Immature natural killer cell (primary cell): ENCODE results near the gene TIPIN. TPM values are rescaled to one million over a fixed set of nuclear protein-coding genes. Genes with fewer than 3 reads are reported as not detected.
"Not testable (repeated sequence)": the region's sequence is repeated elsewhere in the genome, so short reads cannot be mapped to it uniquely, and the experiment has no call there.

Experiments
- DNase-seq, 3 donors: peaks; one replicate each; pipeline ENCODE4 v3.0.0; 2022; ENCODE audit warnings: mixed read lengths in 1 of 3
- H3K27ac Mint-ChIP-seq, 6 donors: one replicate each; pipeline ENCODE4 v1.8.0; 2020; ENCODE audit warnings: mixed read lengths in 6 of 6, mild to moderate bottlenecking in 5 of 6, inconsistent platforms in 4 of 6, moderate library complexity in 3 of 6
- H3K27me3 Mint-ChIP-seq, 3 donors: one replicate each; pipeline ENCODE4 v1.8.0; 2020 to 2021; ENCODE audit warnings: low read depth in 3 of 3, mild to moderate bottlenecking in 3 of 3, mixed read lengths in 3 of 3, moderate library complexity in 3 of 3, inconsistent platforms in 1 of 3
- H3K36me3 Mint-ChIP-seq, 3 donors: one replicate each; pipeline ENCODE4 v1.8.0; 2020; ENCODE audit warnings: mixed read lengths in 3 of 3, inconsistent platforms in 2 of 3, mild to moderate bottlenecking in 2 of 3
- H3K4me1 Mint-ChIP-seq, 2 donors: one replicate each; pipeline ENCODE4 v1.8.0; 2020; ENCODE audit warnings: inconsistent platforms in 2 of 2, mild to moderate bottlenecking in 2 of 2, mixed read lengths in 2 of 2, moderate library complexity in 1 of 2
- H3K4me3 Mint-ChIP-seq, 5 donors: one replicate each; pipeline ENCODE4 v1.8.0; 2020; ENCODE audit warnings: mild to moderate bottlenecking in 5 of 5, mixed read lengths in 5 of 5, inconsistent platforms in 3 of 5, moderate library complexity in 3 of 5
- H3K9me3 Mint-ChIP-seq, 6 donors: one replicate each; pipeline ENCODE4 v1.8.0; 2020; ENCODE audit warnings: mild to moderate bottlenecking in 6 of 6, mixed read lengths in 6 of 6, inconsistent platforms in 4 of 6, moderate library complexity in 3 of 6
- polyA plus RNA-seq, 3 donors: library from polyadenylated mRNA; unstranded; fragments of 300-500 nt; fragmentation: Illumina TruSeq; gene quantifications; one replicate each; pipeline ENCODE4 v1.2.3, GENCODE V29; 2021

TIPIN gene
- polyA plus RNA-seq, 3 donors from 2014 or later, result 4.0 to 10.2 (median 7.2) TPM

GRCh38 chr15:66309828-66310227 lies 46.7 kb downstream of the TIPIN start:
- Mint-ChIP-seq H3K4me1 (peaks cover 0 to 2% of the 10 kb centered on the region in 2 donors), H3K27ac (no peak overlapping the region), H3K36me3 (peaks cover 23 to 47% (median 32%) of the 10 kb centered on the region in 3 donors), H3K4me3 (no peak overlapping the region), H3K9me3 (no peaks in the 10 kb centered on the region), H3K27me3 (no peaks in the 10 kb centered on the region)
- DNase-seq, result no peak

GRCh38 chr15:66308531-66308930 lies 48.0 kb downstream of the TIPIN start:
- Mint-ChIP-seq H3K36me3 (peaks cover 23 to 45% (median 32%) of the 10 kb centered on the region in 3 donors), H3K4me1 (peaks cover under 1 to 2% of the 10 kb centered on the region in 2 donors), H3K27ac (no peak overlapping the region), H3K4me3 (no peak overlapping the region), H3K27me3 (no peaks in the 10 kb centered on the region), H3K9me3 (no peaks in the 10 kb centered on the region)
- DNase-seq, result no peak

GRCh38 chr15:66306381-66306780 lies 50.1 kb downstream of the TIPIN start:
- Mint-ChIP-seq H3K36me3 (peaks cover 14 to 44% (median 24%) of the 10 kb centered on the region in 3 donors), H3K4me1 (peaks cover 15 to 22% of the 10 kb centered on the region in 2 donors), H3K27me3 (no peaks in the 10 kb centered on the region), H3K27ac (peak overlapping the region in 1 of 6 donors; percentile 24), H3K9me3 (no peaks in the 10 kb centered on the region), H3K4me3 (no peak overlapping the region)
- DNase-seq, result no peak

GRCh38 chr15:66304425-66304824 lies 52.1 kb downstream of the TIPIN start:
- H3K4me3 Mint-ChIP-seq, H3K9me3 Mint-ChIP-seq, H3K27ac Mint-ChIP-seq, H3K27me3 Mint-ChIP-seq, DNase-seq: not testable (repeated sequence)
- Mint-ChIP-seq H3K4me1 (peaks cover 14 to 22% of the 10 kb centered on the region in 2 donors), H3K36me3 (peaks cover 7 to 41% (median 16%) of the 10 kb centered on the region in 3 donors)

GRCh38 chr15:66302489-66303278 lies 53.8 kb downstream of the TIPIN start:
- Mint-ChIP-seq H3K4me3 (peak overlapping the region in 1 of 5 donors; percentile 41), H3K27me3 (no peaks in the 10 kb centered on the region), H3K9me3 (no peaks in the 10 kb centered on the region), H3K36me3 (peaks cover 3 to 28% (median 4%) of the 10 kb centered on the region in 3 donors), H3K4me1 (peaks cover 14 to 22% of the 10 kb centered on the region in 2 donors), H3K27ac (peak overlapping the region in 5 of 6 donors; percentile 11 to 32 (median 16))
- no peak for DNase-seq

GRCh38 chr15:66298803-66299251 lies 57.7 kb downstream of the TIPIN start:
- no peaks in the 10 kb centered on the region for H3K9me3 Mint-ChIP-seq
- no peak overlapping the region for H3K4me3 Mint-ChIP-seq
- peaks cover 0 to 22% (median 3%) of the 10 kb centered on the region in 3 donors for H3K36me3 Mint-ChIP-seq
- peak overlapping the region in 1 of 6 donors; percentile 62 for H3K27ac Mint-ChIP-seq
- H3K4me1 Mint-ChIP-seq, result peaks cover 32 to 44% of the 10 kb centered on the region in 2 donors
- peaks cover 0 to 4% (median 0%) of the 10 kb centered on the region in 3 donors for H3K27me3 Mint-ChIP-seq
- no peak for DNase-seq

- Mint-ChIP-seq H3K27me3 (peaks cover 2 to 4% (median 2%) of the 10 kb centered on the region in 3 donors), H3K27ac (peak overlapping the region in 1 of 6 donors; percentile 88), H3K4me3 (no peak overlapping the region), H3K9me3 (no peaks in the 10 kb centered on the region), H3K4me1 (peaks cover 36 to 39% of the 10 kb centered on the region in 2 donors), H3K36me3 (peaks cover 0 to 15% (median 3%) of the 10 kb centered on the region in 3 donors)
- no peak for DNase-seq
Observed at GRCh38 chr15:66296186-66296585, 60.3 kb downstream of the TIPIN start.

- H3K27ac Mint-ChIP-seq, result peak overlapping the region; percentile 88 to 95 (median 94)
- H3K9me3 Mint-ChIP-seq, result no peaks in the 10 kb centered on the region
- peaks cover 0 to 6% (median 0%) of the 10 kb centered on the region in 3 donors for H3K36me3 Mint-ChIP-seq
- no peak for DNase-seq
- H3K4me3 Mint-ChIP-seq, result peak overlapping the region; percentile 83 to 91 (median 86)
- peaks cover 2 to 4% (median 2%) of the 10 kb centered on the region in 3 donors for H3K27me3 Mint-ChIP-seq
- H3K4me1 Mint-ChIP-seq, result peaks cover 44 to 45% of the 10 kb centered on the region in 2 donors
Observed at GRCh38 chr15:66294932-66295235, 61.6 kb downstream of the TIPIN start.

GRCh38 chr15:66294157-66294931 lies 62.1 kb downstream of the TIPIN start:
- Mint-ChIP-seq H3K4me1 (peaks cover 44 to 45% of the 10 kb centered on the region in 2 donors), H3K4me3 (peak overlapping the region; percentile 83 to 91 (median 86)), H3K36me3 (peaks cover 0 to 6% (median 0%) of the 10 kb centered on the region in 3 donors), H3K9me3 (no peaks in the 10 kb centered on the region), H3K27me3 (peaks cover 2 to 4% (median 2%) of the 10 kb centered on the region in 3 donors), H3K27ac (peak overlapping the region; percentile 88 to 95 (median 94))
- DNase-seq, result peak in 1 of 3 donors; percentile 11

GRCh38 chr15:66293419-66294156 lies 62.9 kb downstream of the TIPIN start, which contains the start of gene DIS3L:
TSS of gene DIS3L (plus strand) at chr15:66293568. CDS start at chr15:66293597, 29 bp downstream.
- Mint-ChIP-seq H3K36me3 (peaks cover 0 to 3% (median 0%) of the 10 kb centered on the region in 3 donors), H3K4me1 (peaks cover 44 to 45% of the 10 kb centered on the region in 2 donors), H3K27me3 (peaks cover 2 to 4% (median 2%) of the 10 kb centered on the region in 3 donors), H3K4me3 (peak within 1 kb of the TSS; percentile 83 to 91 (median 86)), H3K27ac (peak within 1 kb of the TSS; percentile 88 to 95 (median 94)), H3K9me3 (no peaks in the 10 kb centered on the region)
- peak; percentile 71 to 75 (median 73) for DNase-seq

GRCh38 chr15:66292571-66293418 lies 63.7 kb downstream of the TIPIN start:
- no peak for DNase-seq
- Mint-ChIP-seq H3K4me3 (peak overlapping the region; percentile 82 to 86 (median 83)), H3K27ac (peak overlapping the region; percentile 86 to 92 (median 91)), H3K27me3 (peaks cover 2 to 4% (median 2%) of the 10 kb centered on the region in 3 donors), H3K4me1 (peaks cover 44 to 45% of the 10 kb centered on the region in 2 donors), H3K9me3 (no peaks in the 10 kb centered on the region), H3K36me3 (peaks cover 0 to 3% (median 0%) of the 10 kb centered on the region in 3 donors)

GRCh38 chr15:66291816-66292570 lies 64.5 kb downstream of the TIPIN start:
- H3K36me3 Mint-ChIP-seq, result peaks cover 0 to 3% (median 0%) of the 10 kb centered on the region in 3 donors
- no peaks in the 10 kb centered on the region for H3K9me3 Mint-ChIP-seq
- peak overlapping the region; percentile 82 to 86 (median 83) for H3K4me3 Mint-ChIP-seq
- peaks cover 44 to 45% of the 10 kb centered on the region in 2 donors for H3K4me1 Mint-ChIP-seq
- peaks cover 2 to 5% (median 4%) of the 10 kb centered on the region in 3 donors for H3K27me3 Mint-ChIP-seq
- peak overlapping the region; percentile 86 to 92 (median 91) for H3K27ac Mint-ChIP-seq
- no peak for DNase-seq
